SKM-1 (cell line): ENCODE data around the gene MAGEB3.

Experiments used
- DNase-seq: peaks from one replicate; lab custom pipeline; 2025; ENCODE audit not compliant: unreplicated experiment; lab: John Stamatoyannopoulos, UW

Gene MAGEB3

DNA sequence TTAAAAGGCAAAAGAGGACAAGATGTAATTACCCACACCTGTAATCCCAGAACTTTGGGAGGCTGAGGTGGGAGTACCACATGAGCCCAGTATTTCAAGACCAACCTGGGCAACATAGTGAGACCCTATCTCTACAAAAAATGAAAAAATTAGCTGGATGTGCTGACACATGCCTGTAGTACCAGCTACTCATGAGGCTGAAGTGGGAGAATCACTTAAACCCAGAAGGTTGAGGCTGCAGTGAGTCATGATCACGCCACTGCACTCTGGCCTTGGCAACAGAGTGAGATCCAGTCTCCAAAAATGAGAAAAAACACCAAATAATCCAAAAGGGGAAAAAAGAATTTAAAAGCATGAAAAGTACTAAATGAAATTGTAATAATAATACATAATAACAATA, 47.9 kb downstream of the MAGEB3 start:
- no peak for DNase-seq

- no peak for DNase-seq
Measured at GRCh38 chrX:30280428-30280827, 50.0 kb downstream of the MAGEB3 start.

DNA sequence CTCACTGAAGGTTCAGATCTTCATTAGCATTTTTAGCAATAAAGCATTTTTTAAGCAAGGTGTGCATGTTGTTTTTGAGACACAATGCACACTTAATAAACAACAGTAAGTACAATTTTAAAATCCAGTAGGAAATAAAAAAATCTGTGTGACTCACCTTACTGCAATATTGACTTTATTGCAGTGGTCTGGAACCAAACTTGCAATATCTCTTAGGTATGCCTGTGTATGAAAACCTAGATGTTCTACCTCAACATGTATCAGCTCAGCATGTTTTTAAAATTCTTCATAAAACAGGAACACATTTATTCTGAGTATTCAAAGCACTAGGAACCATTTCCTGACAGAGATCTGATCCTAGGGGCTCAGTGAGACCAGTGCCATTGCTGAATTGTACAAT, 52.1 kb downstream of the MAGEB3 start:
- DNase-seq: no peak

GRCh38 chrX:30283456-30284200, 53.2 kb downstream of the MAGEB3 start:
- no peak for DNase-seq
